Thyroid gland (tissue), 4 donors: ENCODE data around the gene EFCAB8. TPM values are rescaled to one million over a fixed set of nuclear protein-coding genes. Genes with fewer than 3 reads are reported as not detected.

Source experiments
- DNase-seq, 2 donors: peaks; one replicate each; pipeline ENCODE4 v3.0.0-alpha.2; 2019
- H3K27ac ChIP-seq, 3 donors: fragments of 200-600 bp; sonication (generic); 1 replicate in 2 of 3; 2 replicates in 1 of 3; pipeline ENCODE4 v1.5.1; 2016 to 2019; ENCODE audit warnings: mild to moderate bottlenecking in 1 of 3, moderate library complexity in 1 of 3
- H3K27me3 ChIP-seq: fragments of 200-600 bp; sonication (generic); one replicate; pipeline ENCODE4 v1.5.1; 2019
- H3K36me3 ChIP-seq, 2 donors: fragments of 200-600 bp; sonication (generic); one replicate each; pipeline ENCODE4 v1.5.1; 2016 to 2019
- H3K4me1 ChIP-seq, 2 donors: fragments of 200-600 bp; sonication (generic); one replicate each; pipeline ENCODE4 v1.5.1; 2017 to 2019
- H3K4me3 ChIP-seq, 3 donors: fragments of 200-600 bp; sonication (generic); replicated peaks in 1 of 3; 1 replicate in 2 of 3; 2 replicates in 1 of 3; pipeline ENCODE4 v1.5.1; 2016; ENCODE audit warnings: mild to moderate bottlenecking in 1 of 3
- H3K9me3 ChIP-seq: fragments of 200-600 bp; sonication (generic); one replicate; pipeline ENCODE4 v1.5.1; 2017
- CTCF ChIP-seq, 6 experiments: fragments of 200-600 bp in 3 of 6; fragments of 450-650 bp in 3 of 6; sonication (generic) in 3 of 6; IDR thresholded peaks; one replicate each; pipeline ENCODE4 v1.5.1; 2016 to 2019; ENCODE audit warnings: antibody characterized with exemption in 6 of 6, mild to moderate bottlenecking in 2 of 6, inconsistent platforms in 1 of 6, moderate library complexity in 1 of 6
- POLR2A ChIP-seq, 2 donors: fragments of 450-650 bp; IDR thresholded peaks; one replicate each; pipeline ENCODE4 v1.6.1; 2017; ENCODE audit warnings: antibody characterized with exemption in 2 of 2, mild to moderate bottlenecking in 2 of 2, moderate library complexity in 1 of 2
- WGBS, 2 donors: methylation state at CpG; one replicate each; pipeline ENCODE4 v1.1.5; 2017; 5-methylcytosine and 5-hydroxymethylcytosine counted together
- intact Hi-C: fragments of 100-400 bp; cut with DNase I; formaldehyde crosslinking; loops from one replicate; pipeline ENCODE4 v1.15.1; 2023
- total RNA-seq, 4 donors: library from RNA; depleted of rRNA; stranded (reverse); fragments of >200 nt; gene quantifications; one replicate each; pipeline ENCODE4 v1.2.3, GENCODE V29; 2016

The EFCAB8 gene
- total RNA-seq, 4 donors from 2014 or later, result 0.27 to 2.3 TPM; not detected in 2

- Histone ChIP-seq H3K4me1 (no peaks in the 10 kb centered on the region), H3K4me3 (no peak overlapping the region), H3K27ac (no peak overlapping the region), H3K36me3 (no peaks in the 10 kb centered on the region), H3K27me3 (no peaks in the 10 kb centered on the region), H3K9me3 (no peaks in the 10 kb centered on the region)
- no peak for TF ChIP-seq POLR2A (IDR thresholded peaks at IDR 0.05)
- TF ChIP-seq CTCF (IDR thresholded peaks at IDR 0.05), result no peak
- DNase-seq, result no peak
- intact Hi-C loops, result no loop called here
- 89 to 90% methylated on average over 4 of the region's 4 CpGs for WGBS, 2 donors
Measured at GRCh38 chr20:32966382-32966781, 107.7 kb downstream of the EFCAB8 start.

GRCh38 chr20:32966881-32967781 lies 108.4 kb downstream of the EFCAB8 start:
- Histone ChIP-seq H3K4me1 (peaks cover 0 to 4% of the 10 kb centered on the region in 2 donors), H3K4me3 (no peak overlapping the region), H3K9me3 (no peaks in the 10 kb centered on the region), H3K36me3 (no peaks in the 10 kb centered on the region), H3K27me3 (no peaks in the 10 kb centered on the region), H3K27ac (no peak overlapping the region)
- TF ChIP-seq CTCF (IDR thresholded peaks at IDR 0.05), result no peak
- TF ChIP-seq POLR2A (IDR thresholded peaks at IDR 0.05), result no peak
- no peak for DNase-seq
- 78 to 82% methylated on average over 14 to 16 of the region's 16 CpGs for WGBS, 2 donors
- intact Hi-C loops, result no loop called here

- no peak for TF ChIP-seq POLR2A (IDR thresholded peaks at IDR 0.05)
- no peak for TF ChIP-seq CTCF (IDR thresholded peaks at IDR 0.05)
- Histone ChIP-seq H3K27ac (no peak overlapping the region), H3K9me3 (no peaks in the 10 kb centered on the region), H3K4me1 (peaks cover 0 to 4% of the 10 kb centered on the region in 2 donors), H3K36me3 (no peaks in the 10 kb centered on the region), H3K27me3 (no peaks in the 10 kb centered on the region), H3K4me3 (no peak overlapping the region)
- no peak for DNase-seq
- intact Hi-C loops, result no loop called here
- 88 to 92% methylated on average over 16 of the region's 16 CpGs for WGBS, 2 donors
Measured at GRCh38 chr20:32967961-32968457, 109.3 kb downstream of the EFCAB8 start.

- 57 to 59% methylated on average over 18 of the region's 19 CpGs for WGBS, 2 donors
- peaks cover 0 to 4% of the 10 kb centered on the region in 2 donors for H3K4me1 ChIP-seq
- H3K27me3 ChIP-seq, result no peaks in the 10 kb centered on the region
- intact Hi-C loops, result no loop called here
- DNase-seq, result no peak
- H3K36me3 ChIP-seq, result no peaks in the 10 kb centered on the region
- no peak overlapping the region for H3K4me3 ChIP-seq
- no peaks in the 10 kb centered on the region for H3K9me3 ChIP-seq
- TF ChIP-seq CTCF (IDR thresholded peaks at IDR 0.05) (no peak), POLR2A (IDR thresholded peaks at IDR 0.05) (no peak)
- no peak overlapping the region for H3K27ac ChIP-seq
Measured at GRCh38 chr20:32968478-32969241, 109.9 kb downstream of the EFCAB8 start.
